IMR-90 (cell line): ENCODE results near the gene CHP1. TPM values are rescaled to one million over a fixed set of nuclear protein-coding genes. Genes with fewer than 3 reads are reported as not detected.

Experiments
- ATAC-seq: fragments of 200-7000 bp; cut with Tn5 transposase; 2 replicates; pipeline ENCODE4 v1.9.1; 2020; ENCODE audit warnings: low read depth, mild to moderate bottlenecking, moderate library complexity
- BruUV-seq: library from RNA; stranded (reverse); fragments of 400-500 nt; replicated peaks from 2 replicates; lab custom pipeline; 2021; lab: Mats Ljungman, UMichigan
- CTCF ChIA-PET: fragments of 300-600 bp; formaldehyde crosslinking; extraction: SDS; loops from one replicate; lab custom pipeline; 2021; ENCODE audit warnings: antibody characterized with exemption; lab: Yijun Ruan, JAX
- POLR2A ChIA-PET: fragments of 300-600 bp; sonication (Branson Sonifier 250); formaldehyde crosslinking; loops from one replicate; lab custom pipeline; 2022; ENCODE audit warnings: antibody characterized with exemption; ENCODE audit not compliant: unreplicated experiment; lab: Charles Lee
- DNase-seq: peaks from one replicate; pipeline ENCODE4 v3.0.0; 2013
- H2AFZ ChIP-seq: replicated peaks from 2 replicates; pipeline ENCODE3; 2013; ENCODE audit warnings: low read length, mild to moderate bottlenecking; ENCODE audit not compliant: poor library complexity
- H2AK5ac ChIP-seq: 2 replicates; pipeline ENCODE4 v1.6.1; 2013; ENCODE audit warnings: low read depth, low read length, inconsistent platforms
- H2AK9ac ChIP-seq: replicated peaks from 2 replicates; pipeline ENCODE3; 2013; ENCODE audit warnings: mild to moderate bottlenecking, low read depth, low read length, moderate library complexity; ENCODE audit not compliant: poor library complexity
- H2BK120ac ChIP-seq: 2 replicates; pipeline ENCODE4 v1.6.1; 2013; ENCODE audit warnings: low read depth, low read length, inconsistent platforms
- H2BK15ac ChIP-seq: 3 replicates; pipeline ENCODE4 v1.6.1; 2013; ENCODE audit warnings: low read depth, low read length, inconsistent platforms
- H2BK20ac ChIP-seq: 2 replicates; pipeline ENCODE4 v1.6.1; 2013; ENCODE audit warnings: low read depth, mild to moderate bottlenecking, inconsistent platforms, low read length, moderate library complexity
- H2BK5ac ChIP-seq: 2 replicates; pipeline ENCODE4 v1.6.1; 2013; ENCODE audit warnings: mild to moderate bottlenecking, low read depth, low read length, inconsistent platforms; ENCODE audit not compliant: poor library complexity, severe bottlenecking
- H3K14ac ChIP-seq: replicated peaks from 2 replicates; pipeline ENCODE4 v1.6.1; 2013; ENCODE audit warnings: low read depth, low read length, inconsistent platforms
- H3K18ac ChIP-seq: 2 replicates; pipeline ENCODE4 v1.6.1; 2013; ENCODE audit warnings: low read depth, low read length, control low read depth
- H3K23ac ChIP-seq: 2 replicates; pipeline ENCODE4 v1.6.1; 2013; ENCODE audit warnings: low read depth, low read length, inconsistent platforms
- H3K27ac ChIP-seq: 2 replicates; pipeline ENCODE4 v1.5.1; 2013; ENCODE audit warnings: mild to moderate bottlenecking, control low read depth, low read length; ENCODE audit not compliant: insufficient read depth
- H3K27me3 ChIP-seq: 2 replicates; pipeline ENCODE4 v1.6.1; 2013; ENCODE audit warnings: low read length; ENCODE audit not compliant: control insufficient read depth, insufficient read depth
- H3K36me3 ChIP-seq: 2 replicates; pipeline ENCODE4 v1.6.1; 2013; ENCODE audit warnings: low read length, mixed read lengths; ENCODE audit not compliant: control insufficient read depth, insufficient read depth
- H3K4ac ChIP-seq: 2 replicates; pipeline ENCODE4 v1.6.1; 2013; ENCODE audit warnings: low read depth, low read length, inconsistent platforms
- H3K4me1 ChIP-seq: 2 replicates; pipeline ENCODE4 v1.6.1; 2013; ENCODE audit warnings: low read length, mixed read lengths; ENCODE audit not compliant: control insufficient read depth, insufficient read depth
- H3K4me2 ChIP-seq: 2 replicates; pipeline ENCODE4 v1.6.1; 2013; ENCODE audit warnings: low read depth, mild to moderate bottlenecking, control low read depth, low read length, moderate library complexity
- H3K4me3 ChIP-seq: 2 replicates; pipeline ENCODE4 v1.5.1; 2013; ENCODE audit warnings: low read depth, mild to moderate bottlenecking, control low read depth, low read length, moderate library complexity; ENCODE audit not compliant: insufficient read depth
- H3K56ac ChIP-seq: 2 replicates; pipeline ENCODE4 v1.6.1; 2013; ENCODE audit warnings: low read length, inconsistent platforms; ENCODE audit not compliant: insufficient read depth; ENCODE audit errors: extremely low read depth
- H3K79me1 ChIP-seq, 2 experiments: 2 replicates each; pipeline ENCODE4 v1.6.1; 2013; ENCODE audit warnings: low read length in 2 of 2, inconsistent platforms in 1 of 2, low read depth in 1 of 2
- H3K9ac ChIP-seq: 2 replicates; pipeline ENCODE4 v1.6.1; 2013; ENCODE audit warnings: low read depth, low read length, control low read depth
- H3K9me1 ChIP-seq: 2 replicates; pipeline ENCODE4 v1.6.1; 2013; ENCODE audit warnings: low read length, inconsistent platforms; ENCODE audit not compliant: insufficient read depth
- H3K9me3 ChIP-seq: 2 replicates; pipeline ENCODE4 v1.6.1; 2013; ENCODE audit warnings: low read length; ENCODE audit not compliant: control insufficient read depth, insufficient read depth
- H4K20me1 ChIP-seq: 2 replicates; pipeline ENCODE4 v1.6.1; 2013; ENCODE audit warnings: low read length, inconsistent platforms; ENCODE audit not compliant: insufficient read depth
- H4K5ac ChIP-seq: 2 replicates; pipeline ENCODE4 v1.6.1; 2013; ENCODE audit warnings: mild to moderate bottlenecking, low read depth, low read length, control low read depth
- H4K8ac ChIP-seq, 2 experiments: 2 replicates each; pipeline ENCODE4 v1.6.1; 2013; ENCODE audit warnings: low read depth in 2 of 2, low read length in 2 of 2, control low read depth in 1 of 2, inconsistent platforms in 1 of 2
- H4K91ac ChIP-seq: 2 replicates; pipeline ENCODE4 v1.6.1; 2013; ENCODE audit warnings: low read depth, low read length, inconsistent platforms; ENCODE audit not compliant: insufficient read depth
- BHLHE40 ChIP-seq: fragments of 150-350 bp; IDR thresholded peaks from 2 replicates; pipeline ENCODE4 v1.6.1; 2016; ENCODE audit warnings: mild to moderate bottlenecking, low read depth, low read length
- CEBPB ChIP-seq: IDR thresholded peaks from 2 replicates; pipeline ENCODE4 v1.6.1; 2012; ENCODE audit warnings: low read depth, low read length, improper control_type of control experiment
- CHD1 ChIP-seq: IDR thresholded peaks from 2 replicates; pipeline ENCODE4 v1.6.1; 2012; ENCODE audit warnings: low read depth, low read length, improper control_type of control experiment
- CTCF ChIP-seq: conservative IDR thresholded peaks from 2 replicates; pipeline ENCODE4 v1.5.1; 2012; ENCODE audit warnings: mild to moderate bottlenecking, low read depth, low read length, improper control_type of control experiment
- MAZ ChIP-seq: IDR thresholded peaks from 2 replicates; pipeline ENCODE4 v1.6.1; 2012; ENCODE audit warnings: low read depth, mild to moderate bottlenecking, low read length, improper control_type of control experiment, moderate library complexity, borderline replicate concordance
- MXI1 ChIP-seq: IDR thresholded peaks from 2 replicates; pipeline ENCODE4 v1.6.1; 2012; ENCODE audit warnings: low read depth, mild to moderate bottlenecking, low read length, moderate library complexity, borderline replicate concordance
- NFE2L2 ChIP-seq: fragments of 150-350 bp; IDR thresholded peaks from 2 replicates; pipeline ENCODE4 v1.6.1; 2016; ENCODE audit warnings: low read depth, mild to moderate bottlenecking, low read length
- RAD21 ChIP-seq: IDR thresholded peaks from 2 replicates; pipeline ENCODE4 v1.6.1; 2012; ENCODE audit warnings: low read length, improper control_type of control experiment
- RFX5 ChIP-seq: IDR thresholded peaks from 2 replicates; pipeline ENCODE4 v1.8.0; 2012; ENCODE audit warnings: low read depth, mild to moderate bottlenecking, low read length, moderate library complexity
- SMC3 ChIP-seq: fragments of 150-350 bp; IDR thresholded peaks from 2 replicates; pipeline ENCODE4 v1.6.1; 2016; ENCODE audit warnings: low read depth, mild to moderate bottlenecking, antibody characterized with exemption, low read length, moderate library complexity
- USF2 ChIP-seq: fragments of 150-350 bp; IDR thresholded peaks from 2 replicates; pipeline ENCODE4 v1.6.1; 2017; ENCODE audit warnings: mild to moderate bottlenecking, antibody characterized with exemption, low read length, low read depth
- WGBS, 2 experiments: methylation state at CpG; one replicate each; pipeline versions ENCODE4 v1.1.5 to v1.1.7; 2013; ENCODE audit warnings: missing lambda C conversion rate in 2 of 2; ENCODE audit not compliant: insufficient read length in 1 of 2; ENCODE audit errors: extremely low coverage in 2 of 2; 5-methylcytosine and 5-hydroxymethylcytosine counted together
- dilution Hi-C: fragments of 300-500 bp; cut with HindIII; formaldehyde crosslinking; loops from one replicate; pipeline ENCODE4 v1.14.3; 2018; ENCODE audit warnings: low sequenced_read_pairs; ENCODE audit not compliant: unreplicated experiment
- in situ Hi-C: fragments of 300-500 bp; cut with MboI; formaldehyde crosslinking; loops from 3 replicates; pipeline ENCODE4 v1.14.3; 2019; ENCODE audit warnings: low sequenced_read_pairs, inconsistent platforms, mixed read lengths
- intact Hi-C: fragments of 100-400 bp; cut with micrococcal nuclease; formaldehyde crosslinking; loops from 2 replicates; pipeline ENCODE4 v1.10.0; 2022
- polyA plus RNA-seq, 3 experiments: library from polyadenylated mRNA; depleted of rRNA; stranded (reverse); fragments of >200 nt; gene quantifications; 2 replicates each; pipeline ENCODE4 v1.2.3, GENCODE V29; 2012; ENCODE audit warnings: low replicate concordance in 1 of 3
- total RNA-seq: library from RNA; depleted of rRNA; stranded (reverse); fragments of >200 nt; gene quantifications from 2 replicates; pipeline ENCODE4 v1.2.3, GENCODE V29; 2012

Gene CHP1
- total and polyA plus RNA-seq, 2 of the 4 experiments (the other 2 are of a cell fraction), result 39.2 to 96.1 TPM

GRCh38 chr15:41219381-41219780 lies 11.7 kb upstream of the CHP1 start:
- dilution Hi-C loops, result no loop called here
- no peak overlapping the region for H2BK120ac ChIP-seq
- ChIA-PET CTCF (interaction anchor here (0.9 kb wide), 1 partner anchor 12 kb away, joined by 3 read pairs; the partner anchor contains the start of gene CHP1), POLR2A (no interaction called here)
- no peak for ATAC-seq
- H2AFZ ChIP-seq, result no peak overlapping the region
- H3K18ac ChIP-seq, result no peak overlapping the region
- DNase-seq, result no peak
- H3K4ac ChIP-seq, result no peak overlapping the region
- no peaks in the 10 kb centered on the region for H3K4me1 ChIP-seq
- no peak overlapping the region for H3K56ac ChIP-seq
- H4K5ac ChIP-seq, result no peak overlapping the region
- H3K9me1 ChIP-seq, result no peaks in the 10 kb centered on the region
- H4K20me1 ChIP-seq, result no peaks in the 10 kb centered on the region
- H3K27ac ChIP-seq, result no peak overlapping the region
- no peak overlapping the region for H2AK5ac ChIP-seq
- no peak overlapping the region for H3K4me3 ChIP-seq
- peaks cover 21% of the 10 kb centered on the region for H3K27me3 ChIP-seq
- H3K23ac ChIP-seq, result no peak overlapping the region
- no peak overlapping the region for H4K8ac ChIP-seq
- no peak overlapping the region for H4K91ac ChIP-seq
- H3K9ac ChIP-seq, result no peak overlapping the region
- H3K14ac ChIP-seq, result no peak overlapping the region
- no peak overlapping the region for H2BK20ac ChIP-seq
- no peak overlapping the region for H2BK5ac ChIP-seq
- no peaks in the 10 kb centered on the region for H3K36me3 ChIP-seq
- TF ChIP-seq SMC3, result no peak
- no peak for TF ChIP-seq MXI1
- no peak for TF ChIP-seq RAD21
- no peak for TF ChIP-seq USF2
- no peak for TF ChIP-seq BHLHE40
- TF ChIP-seq MAZ, result no peak
- no peak for TF ChIP-seq NFE2L2
- TF ChIP-seq RFX5, result no peak
- TF ChIP-seq CEBPB, result no peak
- no peak for TF ChIP-seq CTCF
- TF ChIP-seq CHD1, result no peak
- no TSS peak for BruUV-seq
- in situ Hi-C loops, result no loop called here
- no CpG with 5 or more reads among the region's 3 CpGs for WGBS, 2 experiments
- H2AK9ac ChIP-seq, result no peak overlapping the region
- no peaks in the 10 kb centered on the region for H3K79me1 ChIP-seq
- H3K4me2 ChIP-seq, result no peak overlapping the region
- H3K9me3 ChIP-seq, result no peaks in the 10 kb centered on the region
- no peak overlapping the region for H2BK15ac ChIP-seq
- intact Hi-C loops, result no loop called here
